HG02973 (cell line): ENCODE data around the gene CC2D1A.

Source experiments
- ATAC-seq: cut with Tn5 transposase; IDR thresholded peaks from one replicate; pipeline ENCODE4 v1.9.1; 2021; ENCODE audit warnings: moderate library complexity; ENCODE audit not compliant: unreplicated experiment

The CC2D1A gene

DNA sequence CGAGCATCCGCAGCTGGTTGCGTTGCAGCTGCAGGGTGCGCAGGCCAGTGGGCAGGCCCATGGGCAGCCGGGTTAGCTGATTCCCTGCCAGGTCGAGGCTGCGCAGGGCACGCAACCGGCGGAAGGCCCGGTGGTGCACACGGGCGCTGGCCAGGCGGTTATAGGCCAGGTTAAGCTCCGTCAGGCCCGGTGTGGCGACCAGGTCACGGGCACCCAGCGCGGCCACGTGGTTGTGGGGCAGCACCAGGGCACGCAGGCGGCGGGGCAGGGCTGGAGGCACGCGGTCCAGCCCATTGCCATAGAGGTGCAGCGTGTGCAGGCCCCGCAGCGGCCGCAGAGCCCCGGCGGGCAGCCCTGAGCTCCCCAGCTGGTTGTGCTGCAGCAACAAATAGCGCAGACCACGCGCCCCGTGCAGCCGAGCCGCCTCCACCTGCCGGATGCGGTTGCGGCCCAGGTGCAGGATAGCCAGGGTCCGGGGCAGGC, 27.0 kb downstream of the CC2D1A start:
- no peak for ATAC-seq

DNA sequence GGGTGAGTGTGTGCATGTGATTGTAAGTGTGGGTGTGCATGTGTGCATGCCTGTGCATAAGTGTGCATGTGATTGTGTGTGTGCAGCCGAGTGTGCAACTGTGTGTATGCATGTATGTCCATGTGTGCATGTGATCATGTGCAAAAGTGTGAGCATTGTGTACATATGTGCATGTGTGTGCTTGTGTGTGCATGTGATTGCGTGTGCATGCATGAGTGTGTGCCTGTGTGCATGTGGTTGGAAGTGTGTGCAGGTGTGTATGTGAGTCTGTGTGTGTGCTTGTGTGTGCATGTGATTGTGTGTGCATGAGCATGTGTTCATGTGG, 28.7 kb downstream of the CC2D1A start:
- no peak for ATAC-seq

DNA sequence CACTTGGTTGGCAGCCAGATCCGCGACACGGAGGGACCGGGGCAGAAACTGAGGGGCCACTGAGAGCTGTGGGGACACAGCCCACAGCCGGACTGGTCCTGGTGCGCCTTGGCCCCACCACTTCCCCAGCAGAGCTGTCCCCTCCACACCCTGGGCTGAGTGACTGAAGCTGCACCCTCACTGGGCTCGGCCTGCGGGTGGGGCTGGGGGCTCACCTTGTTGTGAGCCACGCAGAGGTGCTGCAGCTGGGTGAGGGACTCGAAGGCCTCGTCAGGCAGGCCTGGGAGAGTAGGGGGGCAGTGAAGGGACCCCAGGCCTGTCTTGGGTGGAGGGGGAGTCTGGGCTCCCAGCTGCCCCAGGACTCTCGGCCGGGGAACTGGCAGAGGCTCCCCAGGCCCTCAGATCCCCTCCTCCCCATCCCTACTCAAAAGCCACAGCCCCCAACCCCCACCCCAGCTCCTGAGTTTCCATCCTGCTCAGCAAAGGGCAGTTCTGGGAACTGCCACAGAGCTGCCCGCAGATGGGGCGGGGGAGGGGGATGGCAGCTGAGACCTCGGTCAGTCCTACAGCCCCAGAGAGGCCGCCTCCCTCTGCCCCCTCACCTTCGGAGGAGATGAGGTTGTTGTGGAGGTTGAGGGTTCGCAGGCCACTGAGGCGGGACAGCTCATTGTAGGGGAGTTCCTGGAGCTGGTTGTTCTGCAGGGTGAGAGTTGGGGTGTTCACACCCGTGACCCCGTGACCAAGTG, 29.9 kb downstream of the CC2D1A start:
- no peak for ATAC-seq

DNA sequence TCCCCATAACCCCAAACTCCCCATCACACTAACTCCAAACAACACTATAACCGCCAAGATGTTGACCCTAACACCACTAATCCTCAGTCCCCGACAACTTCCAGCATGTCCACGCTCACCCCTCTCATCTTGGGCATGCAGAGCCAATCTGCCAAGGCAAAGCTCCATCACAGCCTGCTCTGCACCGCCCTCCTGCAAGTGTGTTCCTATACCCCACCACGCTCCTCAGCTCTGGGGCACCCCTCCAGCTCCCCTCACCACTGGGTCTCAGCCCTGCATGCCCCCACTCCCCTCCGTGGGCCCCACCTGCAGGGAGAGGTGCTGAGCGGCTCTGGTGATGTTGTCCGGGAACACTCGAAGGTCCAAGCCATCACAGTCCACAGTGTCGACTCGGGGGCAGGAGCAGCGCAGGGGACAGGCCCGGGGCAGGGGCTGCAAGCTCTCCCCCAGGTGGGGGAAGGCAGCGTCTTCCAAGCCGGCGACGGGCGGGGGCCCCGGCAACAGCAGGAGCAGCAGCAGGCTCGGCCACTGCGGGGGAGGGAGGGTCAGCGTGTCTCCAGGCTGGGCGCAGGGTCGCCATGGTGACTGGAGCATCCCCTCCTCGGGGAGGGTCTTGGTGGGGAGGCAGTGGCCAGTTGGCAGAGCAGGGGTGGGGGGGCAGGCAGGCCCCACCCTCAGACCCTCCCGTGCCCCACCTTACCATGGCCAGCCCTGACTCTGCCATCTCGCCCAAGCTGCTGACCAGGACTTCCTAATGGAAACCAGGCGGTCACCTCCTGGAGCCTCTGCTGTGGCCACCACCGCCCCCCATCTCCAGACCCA, 31.7 kb downstream of the CC2D1A start:
- no peak for ATAC-seq

DNA sequence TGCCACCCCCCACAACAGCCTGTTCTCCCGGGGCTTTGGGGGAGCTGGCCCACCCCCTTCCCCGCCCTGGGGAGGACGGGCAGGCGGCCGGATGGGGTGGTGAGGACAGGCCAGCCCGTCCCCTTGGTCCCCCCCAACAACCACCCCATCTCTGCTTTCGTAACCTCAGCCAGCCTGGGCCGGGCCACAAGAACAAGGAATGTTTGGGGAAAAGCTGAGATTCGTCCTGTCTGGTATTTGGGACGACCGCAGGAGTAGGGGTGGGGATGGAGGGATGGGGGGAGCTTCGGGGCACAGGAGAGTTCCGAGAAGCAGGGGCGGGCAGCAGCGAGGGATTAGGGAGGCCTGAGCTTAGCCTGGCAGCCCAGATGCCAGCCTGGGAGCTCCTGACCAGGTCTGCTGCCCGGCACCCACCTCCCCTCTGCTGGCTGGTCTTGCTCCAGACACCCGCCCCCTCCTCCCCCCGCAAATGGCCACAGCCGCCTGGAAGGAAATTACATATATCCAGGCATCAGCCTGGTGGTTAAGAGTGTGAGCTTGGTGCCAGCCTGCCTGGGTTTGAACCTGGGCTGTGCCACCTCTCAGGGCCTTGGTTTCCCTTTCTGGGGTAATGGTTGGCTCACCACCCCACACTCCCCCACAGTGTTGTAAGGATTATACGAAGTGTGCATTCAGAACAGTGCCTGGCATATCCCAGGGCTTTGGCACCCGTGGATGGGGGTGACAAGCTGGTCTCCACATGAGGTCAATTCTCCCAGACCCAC, 32.5 kb downstream of the CC2D1A start, which contains the start of gene PODNL1:
Gene PODNL1, minus strand, starts transcription at position 117 of the 764 bp plus-strand sequence. CDS start 236 bp downstream, outside the sequence.
- ATAC-seq = no peak

DNA sequence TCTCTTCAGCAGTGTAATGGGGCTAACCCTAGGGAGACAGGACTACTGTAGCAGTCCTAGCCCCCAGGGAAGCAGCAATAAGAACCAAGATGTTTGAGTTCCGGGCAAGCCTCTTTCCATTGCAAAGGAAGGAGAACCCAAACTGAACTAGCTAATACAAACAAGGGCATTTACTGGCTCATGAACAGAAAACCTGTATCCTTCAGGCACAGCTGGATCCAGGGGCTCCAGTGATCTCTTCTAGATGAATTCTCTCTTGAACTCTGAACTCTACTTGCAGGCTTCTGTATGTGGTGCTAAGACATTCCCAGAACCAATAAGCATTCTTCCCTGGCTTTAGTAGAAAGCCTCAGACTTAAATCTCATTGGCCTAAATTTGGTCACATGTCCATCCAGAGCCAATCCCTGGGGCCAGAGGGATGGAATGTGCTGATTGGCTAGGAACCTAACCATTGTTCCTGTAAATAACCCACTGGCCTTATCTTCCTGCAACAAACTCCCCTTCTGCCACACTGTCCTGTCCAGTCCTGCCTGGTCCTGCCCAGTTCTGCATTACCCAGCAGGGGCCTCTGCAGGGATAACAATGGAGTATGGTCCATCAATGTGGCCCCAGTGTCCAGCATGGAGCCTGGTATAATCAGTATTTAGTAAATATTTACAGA, 36.2 kb downstream of the CC2D1A start:
- ATAC-seq = no peak

DNA sequence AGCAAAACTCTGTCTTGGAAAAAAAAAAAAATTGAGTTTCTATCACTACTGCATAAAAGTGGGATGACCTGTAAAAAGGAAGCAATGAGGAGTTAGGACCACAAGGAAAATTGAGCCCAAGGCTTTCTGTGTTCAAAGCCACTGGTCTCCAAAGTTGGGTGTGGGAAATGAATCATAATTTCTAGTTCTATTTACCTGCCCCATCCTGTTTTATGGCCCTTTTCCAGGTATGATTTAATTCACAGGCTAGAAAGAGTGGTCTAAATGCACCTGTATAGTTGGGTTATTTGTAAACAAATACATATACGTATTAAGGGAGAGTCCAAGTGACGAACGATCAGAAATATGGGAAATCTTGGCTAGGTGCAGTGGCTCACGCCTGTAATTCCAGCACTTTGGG, 40.4 kb downstream of the CC2D1A start:
- ATAC-seq = no peak

DNA sequence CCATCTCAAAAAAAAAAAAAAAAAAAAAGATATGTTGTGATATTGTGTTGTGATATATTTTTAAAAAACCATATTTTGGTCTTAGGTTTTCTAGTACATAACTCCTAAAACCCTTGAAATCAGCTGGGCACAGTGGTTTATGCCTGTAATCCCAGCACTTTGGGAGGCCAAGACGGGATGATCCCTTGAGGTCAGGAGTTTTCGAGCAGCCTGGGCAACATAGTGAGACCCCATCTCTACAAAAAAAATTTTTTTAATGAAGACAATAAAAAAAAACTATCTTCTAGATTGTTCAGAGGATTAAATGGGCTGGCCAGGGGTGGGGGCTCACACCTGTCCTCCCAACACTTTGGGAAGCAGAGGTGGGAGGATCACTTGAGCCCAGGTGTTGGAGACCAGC, 45.0 kb downstream of the CC2D1A start:
- ATAC-seq = no peak

DNA sequence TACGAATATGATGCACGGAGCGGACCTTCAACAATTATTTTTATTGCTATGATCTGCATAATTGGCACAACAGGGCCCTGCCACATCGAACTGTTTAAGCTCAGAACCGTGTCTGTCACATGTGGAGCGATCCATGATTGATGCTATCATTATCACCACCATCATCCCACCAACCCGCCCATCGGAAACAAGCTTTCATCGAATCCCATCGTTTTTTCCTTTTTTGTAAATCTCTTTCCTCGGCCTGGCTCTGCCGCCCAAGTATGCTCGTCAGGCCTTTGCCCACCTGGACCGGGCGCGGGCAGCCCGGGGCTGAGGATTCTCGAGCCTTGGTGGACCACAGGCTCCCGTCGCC, 45.8 kb downstream of the CC2D1A start:
- peak; percentile 5 for ATAC-seq

DNA sequence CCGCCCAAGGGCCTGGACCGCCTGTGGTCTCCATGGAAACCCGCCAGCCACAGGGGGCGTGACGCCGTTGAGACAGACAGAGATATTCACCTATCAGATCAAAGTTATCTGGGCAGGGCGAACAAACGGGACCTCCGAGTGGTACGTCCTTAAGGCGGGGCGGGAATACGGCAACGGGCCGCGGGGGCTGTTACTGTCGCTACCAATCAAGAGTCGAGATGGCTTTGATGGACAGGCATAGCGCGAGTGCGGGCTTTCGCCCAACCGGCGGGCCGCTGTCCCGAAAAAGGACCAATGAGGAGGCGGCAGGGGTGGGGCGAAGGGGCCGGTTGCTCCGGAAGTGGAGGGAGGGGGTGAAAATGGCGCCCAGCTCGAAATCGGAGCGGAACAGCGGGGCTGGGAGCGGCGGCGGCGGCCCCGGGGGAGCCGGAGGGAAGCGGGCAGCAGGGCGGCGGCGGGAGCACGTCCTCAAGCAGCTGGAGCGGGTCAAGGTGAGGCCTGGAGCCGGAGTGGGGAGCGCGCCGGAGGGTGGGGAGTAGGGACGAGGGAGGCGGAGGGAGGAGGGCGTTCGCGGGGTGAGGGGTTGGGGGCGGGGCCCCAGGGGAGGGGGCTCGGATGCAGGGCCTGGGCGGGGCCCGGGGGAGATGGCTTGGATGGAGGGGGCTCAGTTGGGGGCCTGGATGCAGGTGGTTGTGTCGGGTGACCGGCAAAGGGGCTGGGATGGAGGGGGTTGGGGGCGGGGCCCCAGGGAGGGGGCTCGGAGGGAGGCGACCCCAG, 46.3 kb downstream of the CC2D1A start, which contains the start of gene DCAF15:
Gene DCAF15, plus strand, starts transcription at position 356 of the 777 bp plus-strand sequence. Its CDS starts 4 bp downstream, at position 360.
- ATAC-seq = peak; percentile 91

DNA sequence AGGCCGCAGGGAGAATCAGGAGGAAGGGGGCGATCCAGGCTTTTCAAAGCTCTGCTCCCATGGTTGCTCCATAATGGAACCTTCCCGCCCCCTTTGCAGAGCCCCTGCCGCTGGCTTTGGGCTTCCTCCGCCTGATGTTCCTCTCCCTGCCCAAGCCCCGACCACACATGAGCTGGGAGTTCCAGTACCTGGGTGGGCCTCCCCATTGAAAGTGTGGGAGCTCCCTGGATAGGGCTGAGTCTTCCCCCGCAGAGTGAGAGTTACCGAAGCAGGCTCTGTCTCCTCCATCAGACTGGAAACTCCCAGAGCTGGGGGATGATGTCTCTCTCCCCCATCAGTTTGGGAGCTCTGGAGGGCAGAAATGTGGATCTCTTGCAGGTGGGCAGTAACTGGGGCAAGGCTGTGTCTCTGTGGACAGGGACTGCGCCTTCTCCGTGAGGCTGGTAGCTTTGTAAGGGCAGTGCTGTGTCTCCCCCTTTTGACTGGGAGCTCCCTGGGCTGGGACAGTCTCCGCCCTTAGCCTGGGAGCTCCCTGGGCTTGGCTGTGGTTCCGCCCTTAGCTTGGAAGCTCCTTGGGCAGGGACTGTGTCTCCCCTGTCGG, 47.0 kb downstream of the CC2D1A start:
- no peak for ATAC-seq

DNA sequence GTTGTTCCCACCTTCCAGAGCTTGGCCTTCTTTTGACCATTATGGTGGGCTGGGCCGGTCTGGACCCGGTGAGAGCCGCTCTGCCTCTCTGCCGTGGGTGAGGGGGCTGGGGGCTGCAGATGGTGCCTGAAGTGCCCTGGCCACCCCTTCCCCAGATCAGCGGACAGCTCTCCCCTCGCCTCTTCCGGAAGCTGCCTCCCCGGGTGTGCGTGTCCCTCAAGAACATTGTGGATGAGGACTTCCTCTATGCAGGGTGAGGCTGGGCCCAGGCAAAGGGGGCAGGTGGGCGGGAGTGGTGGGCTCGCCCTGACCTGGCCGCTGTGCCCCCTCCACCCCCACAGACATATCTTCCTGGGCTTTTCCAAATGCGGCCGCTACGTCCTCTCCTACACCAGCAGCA, 48.2 kb downstream of the CC2D1A start:
- no peak for ATAC-seq

DNA sequence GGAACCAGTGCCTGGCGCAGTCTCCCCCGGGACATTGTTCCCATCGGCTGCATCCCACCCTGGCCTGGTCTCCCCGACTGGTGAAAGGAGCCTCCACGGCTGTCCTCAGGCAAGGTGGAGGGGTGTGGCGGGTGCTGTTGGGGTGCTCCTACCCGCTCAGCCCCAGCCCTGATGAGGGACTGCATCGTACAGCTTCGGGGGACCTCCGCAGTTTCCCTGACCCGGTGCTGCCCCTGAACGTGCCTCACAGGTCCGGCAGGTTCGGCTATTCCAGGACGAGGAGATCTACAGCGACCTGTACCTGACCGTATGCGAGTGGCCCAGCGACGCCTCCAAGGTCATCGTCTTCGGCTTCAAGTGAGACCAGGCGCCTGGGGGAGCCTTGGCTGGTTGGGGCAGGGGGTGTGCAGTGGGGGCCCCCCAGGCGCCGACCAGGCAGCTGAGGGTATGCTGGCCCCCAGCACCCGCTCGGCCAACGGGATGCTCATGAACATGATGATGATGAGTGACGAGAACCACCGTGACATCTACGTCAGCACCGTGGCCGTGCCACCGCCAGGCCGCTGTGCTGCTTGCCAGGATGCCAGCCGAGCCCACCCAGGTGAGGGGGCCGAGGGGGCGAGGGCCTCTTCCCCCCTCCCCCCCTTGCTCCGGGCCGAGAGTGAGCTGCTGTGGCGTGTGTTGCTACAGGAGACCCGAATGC, 49.8 kb downstream of the CC2D1A start:
- ATAC-seq = no peak

DNA sequence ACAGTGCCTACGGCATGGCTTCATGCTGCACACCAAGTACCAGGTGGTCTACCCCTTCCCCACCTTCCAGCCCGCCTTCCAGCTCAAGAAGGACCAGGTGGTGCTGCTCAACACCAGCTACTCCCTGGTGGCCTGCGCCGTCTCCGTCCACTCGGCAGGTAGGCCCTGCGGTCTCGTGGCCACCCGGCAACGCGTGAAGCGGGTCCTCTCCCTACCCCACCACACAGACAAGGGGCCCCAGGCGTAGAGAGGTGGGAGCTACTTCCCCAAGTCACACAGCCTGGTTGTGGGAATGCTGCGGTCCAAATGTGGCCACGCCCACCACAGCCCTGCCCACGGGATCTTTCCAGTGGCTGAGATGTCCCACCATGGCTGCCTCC, 50.4 kb downstream of the CC2D1A start:
- no peak for ATAC-seq

DNA sequence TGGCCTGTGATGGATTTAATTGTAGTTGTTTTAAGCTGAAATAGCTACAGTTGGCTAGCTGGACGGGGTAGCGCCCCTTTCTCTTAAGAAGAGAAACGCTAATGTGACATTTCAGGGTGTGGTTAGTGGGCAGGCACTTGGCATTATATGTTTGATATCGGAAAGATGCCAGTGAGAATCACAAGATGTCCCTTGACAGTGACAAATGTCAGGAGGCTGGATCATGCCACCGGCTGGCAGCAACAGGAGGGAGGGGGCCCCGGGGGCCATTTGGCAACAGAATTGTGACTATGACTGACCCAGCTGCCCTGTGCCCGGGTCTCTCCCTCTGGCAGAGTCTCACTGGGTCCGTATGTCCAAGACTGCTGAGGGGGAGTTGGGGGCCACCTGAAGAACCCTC, 51.0 kb downstream of the CC2D1A start:
- no peak for ATAC-seq

DNA sequence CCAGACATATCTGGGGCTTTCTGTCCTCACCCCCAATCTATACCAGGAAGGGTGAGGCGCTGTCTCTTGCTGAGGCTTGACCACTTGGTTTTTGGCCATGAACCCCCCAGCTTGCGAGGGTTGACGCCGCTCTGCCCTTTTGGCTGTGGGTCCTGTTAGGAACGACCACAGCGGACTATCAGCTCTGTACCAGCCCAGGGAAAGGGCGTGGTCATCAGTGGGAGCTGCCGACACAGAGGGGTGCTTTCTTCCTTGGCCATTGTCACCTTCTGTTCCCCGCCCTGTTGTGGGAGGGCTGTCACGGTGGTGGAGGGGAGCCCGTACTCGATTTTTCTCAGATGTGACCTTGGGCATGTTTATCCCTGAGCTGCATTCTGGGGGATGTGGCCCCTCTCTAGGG, 52.0 kb downstream of the CC2D1A start:
- ATAC-seq = no peak

DNA sequence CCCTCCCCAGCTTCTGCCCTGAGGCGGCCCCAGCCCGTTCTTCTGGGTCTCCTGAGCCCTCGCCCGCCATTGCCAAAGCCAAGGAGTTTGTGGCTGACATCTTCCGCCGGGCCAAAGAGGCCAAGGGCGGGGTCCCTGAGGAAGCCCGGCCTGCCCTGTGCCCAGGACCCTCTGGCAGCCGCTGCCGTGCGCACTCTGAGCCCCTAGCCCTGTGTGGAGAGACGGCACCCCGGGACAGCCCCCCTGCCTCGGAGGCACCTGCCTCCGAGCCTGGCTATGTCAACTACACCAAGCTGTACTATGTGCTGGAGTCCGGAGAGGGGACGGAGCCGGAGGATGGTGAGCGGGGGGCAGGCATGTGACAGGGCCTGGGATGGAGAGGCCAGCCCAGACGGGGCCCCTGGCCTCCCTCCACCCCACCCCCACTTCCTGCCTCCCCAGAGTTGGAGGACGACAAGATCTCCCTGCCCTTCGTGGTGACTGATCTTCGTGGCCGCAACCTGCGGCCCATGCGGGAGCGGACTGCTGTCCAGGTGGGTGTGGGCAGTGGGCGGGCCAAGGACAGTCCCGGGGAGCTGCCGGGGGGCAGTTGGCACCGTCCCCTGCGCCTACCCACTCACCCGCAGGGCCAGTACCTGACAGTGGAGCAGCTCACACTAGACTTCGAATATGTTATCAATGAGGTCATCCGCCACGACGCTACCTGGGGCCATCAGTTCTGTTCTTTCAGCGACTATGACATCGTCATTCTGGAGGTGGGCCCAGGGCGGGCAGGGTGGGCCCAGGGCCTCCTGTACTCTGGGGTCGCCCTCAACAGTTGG, 53.4 kb downstream of the CC2D1A start:
- no peak for ATAC-seq
